ENCODE data around the gene PXMP4.

PXMP4 gene

DNA sequence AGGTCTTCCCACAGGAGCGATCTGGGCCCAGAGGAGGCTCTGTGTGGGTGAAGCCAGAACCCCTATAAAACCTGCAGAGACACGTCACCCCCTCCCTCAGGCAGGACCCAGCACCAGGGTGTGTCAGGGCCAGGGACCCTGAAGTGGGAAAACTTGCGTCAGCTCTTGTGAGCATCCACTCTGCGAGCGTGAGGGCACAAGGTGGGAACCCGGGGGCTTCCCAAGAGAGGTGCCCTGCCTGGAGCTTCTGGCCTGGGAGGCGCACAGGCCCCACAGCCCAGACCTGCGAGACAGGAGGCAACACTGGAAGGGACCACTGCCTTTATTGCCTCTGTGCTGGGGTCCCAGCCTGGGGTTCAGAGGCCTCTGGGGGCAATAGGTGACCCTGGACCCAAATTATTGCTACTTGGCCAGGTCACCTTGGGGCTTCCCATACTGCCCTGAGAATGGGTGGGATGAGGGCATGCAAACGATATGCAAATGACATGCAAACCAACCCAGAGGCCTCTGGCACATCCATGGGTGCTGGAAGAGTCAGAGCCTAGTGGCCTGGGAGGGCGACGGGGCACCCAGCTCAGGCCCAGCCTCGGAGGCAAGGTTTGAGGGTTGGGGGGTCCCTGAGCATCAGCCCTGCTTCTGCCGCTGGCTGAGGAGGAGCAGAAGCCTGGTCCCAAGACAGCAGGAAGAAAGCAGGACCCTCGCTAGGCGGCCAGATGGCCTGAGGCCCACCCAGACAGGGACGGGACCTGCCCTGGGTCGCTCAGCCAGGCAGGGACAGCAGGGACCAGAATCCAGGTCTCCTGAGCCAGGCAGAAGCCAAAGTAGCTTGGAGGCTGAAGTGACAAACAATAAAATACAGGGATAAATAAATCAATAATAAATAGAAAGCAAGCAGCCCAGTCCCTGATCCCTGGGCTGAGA, 63.1 kb downstream of the PXMP4 start:
- DNase-seq (ENCODE audit: low read depth in 1 of 2, low spot score in 1 of 2): no peak

DNA sequence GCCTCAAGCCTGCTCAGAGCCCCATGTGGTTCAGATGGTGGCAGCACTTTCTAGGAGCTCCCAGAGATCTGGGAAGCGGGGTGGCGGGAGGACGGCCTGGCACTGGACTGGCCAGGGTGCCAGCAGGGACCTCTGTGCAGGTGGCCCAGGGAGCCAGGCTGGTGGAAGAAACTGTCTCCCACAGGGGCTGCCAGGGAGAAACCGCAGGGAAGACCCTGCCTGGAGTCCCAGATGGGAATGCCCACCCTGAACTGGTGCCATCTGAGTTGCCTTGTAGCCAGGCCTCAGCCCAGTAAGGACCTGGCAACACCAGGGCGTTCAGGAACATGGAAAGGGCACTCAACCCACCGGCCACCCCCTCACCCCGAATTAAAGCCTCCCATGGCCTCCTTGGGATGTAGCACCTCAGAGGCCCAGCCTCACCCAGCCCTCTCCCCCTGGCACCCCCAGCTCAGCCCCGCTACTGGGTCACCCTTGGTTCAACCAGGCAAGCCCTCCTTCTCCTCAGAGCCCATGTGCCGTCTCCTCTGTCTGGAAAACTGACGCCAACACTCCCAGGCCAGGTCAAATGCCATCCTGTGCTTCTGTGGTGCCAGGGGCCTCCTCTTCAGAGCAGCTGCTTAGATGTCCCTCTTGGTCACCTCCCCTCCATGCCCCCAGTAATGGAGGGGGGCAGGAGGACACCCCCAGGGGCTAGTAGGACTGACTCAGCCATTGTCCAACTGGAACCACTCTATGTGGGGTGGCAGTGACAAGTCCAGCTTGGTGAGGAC, 63.9 kb downstream of the PXMP4 start:
- no peak for DNase-seq (ENCODE audit: low read depth in 1 of 2, low spot score in 1 of 2)

DNA sequence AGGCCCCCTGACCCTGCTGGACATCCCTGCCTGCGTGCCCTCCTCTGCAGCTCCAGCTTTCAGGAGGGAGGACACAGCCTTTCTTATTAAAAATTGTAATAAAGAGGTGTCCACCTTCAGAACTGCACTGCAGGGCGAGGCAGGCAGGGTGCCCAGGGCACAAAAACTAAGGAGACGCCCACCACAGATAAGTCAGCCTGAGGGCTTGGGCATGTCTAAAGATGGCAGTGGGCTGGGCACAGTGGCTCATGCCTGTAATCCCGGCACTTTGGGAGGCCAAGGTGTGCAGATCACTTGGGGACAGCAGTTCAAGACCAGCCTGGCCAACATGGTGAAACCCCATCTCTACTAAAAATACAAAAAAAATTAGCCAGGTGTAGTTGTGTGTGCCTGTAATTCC, 64.9 kb downstream of the PXMP4 start:
- no peak for DNase-seq (ENCODE audit: low read depth in 1 of 2, low spot score in 1 of 2)

DNA sequence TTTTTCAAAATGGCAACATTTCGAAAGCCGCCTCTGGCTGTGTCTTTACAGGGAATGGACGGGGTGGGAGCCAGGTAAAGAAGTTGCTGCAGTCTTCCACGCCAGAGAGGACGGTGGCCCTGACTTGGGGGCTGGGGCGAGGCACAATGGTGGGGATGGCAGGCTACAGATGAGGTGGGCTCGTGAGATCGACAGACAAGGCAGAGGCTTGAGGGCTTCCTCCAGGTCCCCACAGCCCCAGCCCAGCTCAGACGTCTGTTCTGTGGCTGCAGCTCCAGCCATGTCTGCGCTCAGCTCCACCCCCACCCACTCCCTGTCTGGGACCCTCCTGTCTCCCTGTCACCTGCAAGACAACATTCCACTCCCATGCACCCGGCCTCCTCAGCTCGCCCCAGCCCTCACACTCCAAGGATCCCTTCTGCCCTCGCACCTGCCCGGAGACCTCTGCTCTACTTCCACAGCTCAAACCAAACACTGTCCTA, 65.4 kb downstream of the PXMP4 start:
- no peak for DNase-seq (ENCODE audit: low read depth in 1 of 2, low spot score in 1 of 2)

DNA sequence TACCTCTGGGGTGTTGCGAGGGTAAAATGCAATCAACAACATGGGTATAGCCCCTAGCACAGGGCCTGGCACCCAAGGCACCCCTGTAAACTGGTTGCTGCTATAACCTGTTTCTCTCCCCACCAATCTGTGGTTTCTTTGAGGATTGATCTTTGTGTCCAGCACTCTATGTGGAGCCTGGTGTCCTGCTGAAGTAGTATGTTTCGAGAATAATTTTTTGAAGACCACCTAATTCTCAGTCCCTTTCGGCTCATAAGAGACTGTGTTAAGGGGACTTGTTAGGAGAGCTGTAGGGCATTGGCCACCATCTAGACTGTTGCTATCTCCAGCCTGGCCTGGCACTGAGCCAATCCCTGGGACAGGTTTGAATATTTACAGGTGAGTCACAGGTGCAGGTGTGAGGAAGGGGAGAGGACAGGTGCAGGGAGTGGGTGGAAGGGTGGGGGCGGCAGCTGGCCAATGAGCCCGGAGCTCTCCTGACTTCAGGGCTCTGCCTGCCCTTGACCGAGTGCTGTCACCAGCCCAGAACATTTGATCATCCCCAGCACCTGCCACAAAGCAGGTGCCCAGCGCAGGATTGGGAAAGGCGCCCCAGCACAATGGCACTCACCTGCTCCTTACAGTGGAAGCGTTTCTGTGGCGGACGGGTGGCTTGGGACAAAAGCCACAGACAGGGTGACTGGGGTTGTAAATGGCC, 66.1 kb downstream of the PXMP4 start:
- DNase-seq (ENCODE audit: low read depth in 1 of 2, low spot score in 1 of 2): no peak

DNA sequence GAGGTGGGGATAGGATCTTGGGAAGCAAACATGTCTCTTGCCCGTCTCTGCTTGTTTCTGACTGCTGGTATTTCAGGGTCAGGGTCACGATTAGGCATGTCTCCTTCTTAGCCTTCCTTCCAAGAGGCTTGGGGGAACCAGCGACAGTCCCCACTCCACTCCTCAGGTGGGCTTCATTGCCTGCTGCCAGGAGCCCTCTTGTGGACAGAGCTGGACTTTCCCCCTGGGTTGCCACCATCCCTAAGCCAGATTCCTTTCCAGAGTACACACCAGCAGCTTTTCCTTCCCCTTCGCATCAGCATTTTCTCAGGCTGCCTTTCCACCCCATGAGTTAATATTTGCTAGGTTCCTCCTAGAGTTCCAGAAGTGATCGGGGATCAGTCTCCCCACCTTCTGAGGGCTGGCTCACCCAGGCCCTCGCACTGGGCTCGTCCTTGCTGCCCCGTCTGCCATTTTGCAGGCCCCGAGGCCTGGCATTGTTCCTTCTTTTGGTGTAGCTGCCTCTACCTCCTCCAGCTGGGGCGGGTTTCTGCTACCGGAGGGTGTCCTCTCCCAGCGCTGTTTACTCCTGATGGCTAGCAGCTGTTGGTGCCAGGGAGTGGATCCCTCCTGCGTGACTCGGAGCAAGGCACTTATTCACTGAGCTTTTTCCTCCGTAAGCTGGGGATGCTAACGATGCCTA, 66.8 kb downstream of the PXMP4 start:
- DNase-seq (ENCODE audit: low read depth in 1 of 2, low spot score in 1 of 2): no peak

Data from activated CD4-positive, alpha-beta T cell treated with anti-CD3 and anti-CD28 coated beads, Interleukin-2, amount 50 U/mL, for 24 hours (primary cell).